ENCODE measurements around the gene ACBD4.

- TF ChIP-seq CTCF (IDR thresholded peaks at IDR 0.05) (no peak), POLR2A (IDR thresholded peaks at IDR 0.05) (no peak), POLR2AphosphoS5 (IDR thresholded peaks at IDR 0.05) (no peak)
Observed at GRCh38 chr17:45125509-45125908, 10.0 kb upstream of the ACBD4 start.

All from suprapubic skin (tissue), 4 donors.